ENCODE measurements around the gene TUBE1.

- TF ChIP-seq POLR2A (IDR thresholded peaks at IDR 0.05) (no peak), CTCF (IDR thresholded peaks at IDR 0.05) (no peak)
Observed at GRCh38 chr6:112037783-112038216, 49.5 kb downstream of the TUBE1 start.

Measured in body of pancreas (tissue), 4 donors.